Stimulated activated CD4-positive, alpha-beta T cell treated with anti-CD3 and anti-CD28 coated beads, Interleukin-12 subunit alpha, Interleukin-12 subunit beta, amount 100 ng/mL, for 4 hours (primary cell): Measurements from ENCODE around the gene METTL26.

Experiments
- DNase-seq: peaks from one replicate; pipeline ENCODE4 v3.0.0-alpha.2; 2020

The METTL26 gene

DNA sequence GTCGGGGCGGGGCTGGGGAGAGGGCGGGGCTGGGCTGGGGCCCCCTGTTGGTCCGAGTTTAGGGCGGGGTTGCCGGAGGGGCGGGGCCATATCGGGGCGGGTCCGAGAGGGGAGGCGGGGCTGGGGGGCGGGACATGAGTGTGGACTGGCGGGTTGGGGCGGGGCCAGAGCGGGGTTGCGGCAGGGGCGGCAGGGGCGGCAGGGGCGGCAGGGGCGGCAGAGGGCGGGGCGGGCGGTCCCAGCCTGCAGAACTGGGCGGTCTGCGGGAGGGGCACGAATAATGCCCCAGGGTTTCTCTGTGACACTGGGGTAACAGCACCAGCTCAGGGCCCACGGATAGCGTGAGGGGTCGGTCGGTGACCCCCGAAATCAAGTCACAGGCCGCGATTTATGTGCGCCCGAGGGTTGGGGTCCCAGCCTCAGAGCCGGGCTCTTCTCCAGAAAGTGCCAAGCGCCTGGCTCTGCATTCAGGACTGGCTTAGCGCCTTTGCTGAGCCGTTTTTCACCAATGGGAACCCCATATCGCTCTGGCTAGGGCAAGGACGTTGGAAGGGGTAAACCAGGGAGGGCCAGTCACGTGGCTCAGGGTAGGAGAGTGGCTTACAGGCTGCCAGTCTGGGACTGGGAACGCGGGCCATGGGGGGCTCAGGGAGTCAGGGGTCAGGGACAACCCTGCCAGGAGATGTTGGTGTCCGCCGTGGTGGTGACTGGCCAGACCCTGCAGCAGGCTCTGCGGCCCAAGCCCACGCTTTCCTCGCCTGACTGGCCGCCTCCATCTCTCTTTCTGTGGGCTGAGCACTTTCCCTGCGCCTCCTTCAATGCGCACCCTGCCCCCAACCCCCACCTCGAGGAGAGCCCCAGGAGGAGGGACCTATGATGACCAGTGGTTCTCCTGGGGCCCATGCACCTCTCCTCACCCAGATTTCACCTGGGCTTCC lies 1.2 kb upstream of the METTL26 start:
- DNase-seq, result peak; percentile 92

- no peak for DNase-seq
These were observed 416 bp downstream of the METTL26 start for GRCh38 chr16:635573-636205.

DNA sequence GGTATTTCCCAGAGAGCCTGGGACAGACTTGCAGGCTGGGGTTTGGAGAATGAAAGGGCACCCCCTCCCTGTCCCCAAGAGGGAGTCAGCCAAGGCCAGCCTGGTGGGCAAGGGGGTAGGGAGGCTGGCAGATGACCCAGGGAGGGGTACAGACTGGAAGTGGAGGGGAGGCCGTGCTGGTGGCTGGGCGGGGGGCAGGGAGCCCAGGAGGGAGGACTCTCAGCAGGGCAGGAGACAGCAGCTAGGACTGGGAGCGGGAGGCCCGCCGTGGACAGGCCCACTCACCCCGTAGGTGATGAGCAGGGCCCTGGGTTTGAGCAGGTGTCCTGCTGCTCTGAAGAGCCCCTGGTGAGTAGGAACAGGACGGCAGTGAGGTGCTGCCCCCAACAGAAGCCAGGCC lies 1.1 kb downstream of the METTL26 start:
- no peak for DNase-seq

DNA sequence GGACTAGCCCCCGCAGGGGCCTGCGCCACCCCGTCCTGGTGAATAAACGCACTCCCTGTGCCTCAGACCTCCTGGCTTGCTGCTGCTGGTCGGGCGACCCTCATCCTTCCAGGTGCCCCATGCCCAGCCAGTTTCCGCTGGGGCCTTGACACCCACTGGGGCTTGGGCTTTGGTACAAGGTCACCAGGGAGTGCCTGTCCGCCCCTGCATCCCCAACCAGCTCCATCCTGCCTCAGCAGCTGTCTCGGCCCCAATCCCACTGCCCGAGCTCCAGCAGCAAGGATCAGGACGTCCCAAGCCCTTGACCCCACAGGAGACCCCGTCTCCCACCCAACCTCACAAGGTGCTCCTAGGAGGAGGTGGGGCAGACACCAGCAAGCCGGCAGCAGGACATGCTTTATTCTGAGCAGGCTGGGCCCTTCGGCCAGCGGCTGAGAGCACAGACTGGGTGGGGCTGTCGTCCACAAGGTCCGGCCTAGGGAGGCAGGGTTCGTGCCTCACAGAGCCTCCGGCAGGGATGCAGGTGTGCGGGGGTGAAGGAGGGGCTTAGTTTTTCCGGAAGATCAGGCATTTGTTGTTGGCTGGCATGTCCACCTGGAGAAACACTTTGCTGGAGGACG lies 1.9 kb downstream of the METTL26 start:
- no peak for DNase-seq

DNA sequence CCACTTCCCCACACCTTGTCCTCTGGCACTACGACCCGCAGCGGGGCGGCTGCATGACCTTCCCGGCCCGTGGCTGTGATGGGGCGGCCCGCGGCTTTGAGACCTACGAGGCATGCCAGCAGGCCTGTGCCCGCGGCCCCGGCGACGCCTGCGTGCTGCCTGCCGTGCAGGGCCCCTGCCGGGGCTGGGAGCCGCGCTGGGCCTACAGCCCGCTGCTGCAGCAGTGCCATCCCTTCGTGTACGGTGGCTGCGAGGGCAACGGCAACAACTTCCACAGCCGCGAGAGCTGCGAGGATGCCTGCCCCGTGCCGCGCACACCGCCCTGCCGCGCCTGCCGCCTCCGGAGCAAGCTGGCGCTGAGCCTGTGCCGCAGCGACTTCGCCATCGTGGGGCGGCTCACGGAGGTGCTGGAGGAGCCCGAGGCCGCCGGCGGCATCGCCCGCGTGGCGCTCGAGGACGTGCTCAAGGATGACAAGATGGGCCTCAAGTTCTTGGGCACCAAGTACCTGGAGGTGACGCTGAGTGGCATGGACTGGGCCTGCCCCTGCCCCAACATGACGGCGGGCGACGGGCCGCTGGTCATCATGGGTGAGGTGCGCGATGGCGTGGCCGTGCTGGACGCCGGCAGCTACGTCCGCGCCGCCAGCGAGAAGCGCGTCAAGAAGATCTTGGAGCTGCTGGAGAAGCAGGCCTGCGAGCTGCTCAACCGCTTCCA lies 2.6 kb downstream of the METTL26 start:
- no peak for DNase-seq

- no peak for DNase-seq
These were observed 3.4 kb downstream of the METTL26 start for GRCh38 chr16:632486-633335.

GRCh38 chr16:631808-632358 lies 4.2 kb downstream of the METTL26 start:
- DNase-seq, result no peak

- no peak for DNase-seq
These were observed 5.2 kb downstream of the METTL26 start, which contains the start of gene WFIKKN1 for GRCh38 chr16:630815-631405. WFIKKN1 (plus strand) TSS chr16:630985; CDS start chr16:631254, 269 bp downstream.

- DNase-seq, result no peak
These were observed 5.8 kb downstream of the METTL26 start for GRCh38 chr16:630249-630814.

- no peak for DNase-seq
These were observed 6.3 kb downstream of the METTL26 start for GRCh38 chr16:629833-630248.

DNA sequence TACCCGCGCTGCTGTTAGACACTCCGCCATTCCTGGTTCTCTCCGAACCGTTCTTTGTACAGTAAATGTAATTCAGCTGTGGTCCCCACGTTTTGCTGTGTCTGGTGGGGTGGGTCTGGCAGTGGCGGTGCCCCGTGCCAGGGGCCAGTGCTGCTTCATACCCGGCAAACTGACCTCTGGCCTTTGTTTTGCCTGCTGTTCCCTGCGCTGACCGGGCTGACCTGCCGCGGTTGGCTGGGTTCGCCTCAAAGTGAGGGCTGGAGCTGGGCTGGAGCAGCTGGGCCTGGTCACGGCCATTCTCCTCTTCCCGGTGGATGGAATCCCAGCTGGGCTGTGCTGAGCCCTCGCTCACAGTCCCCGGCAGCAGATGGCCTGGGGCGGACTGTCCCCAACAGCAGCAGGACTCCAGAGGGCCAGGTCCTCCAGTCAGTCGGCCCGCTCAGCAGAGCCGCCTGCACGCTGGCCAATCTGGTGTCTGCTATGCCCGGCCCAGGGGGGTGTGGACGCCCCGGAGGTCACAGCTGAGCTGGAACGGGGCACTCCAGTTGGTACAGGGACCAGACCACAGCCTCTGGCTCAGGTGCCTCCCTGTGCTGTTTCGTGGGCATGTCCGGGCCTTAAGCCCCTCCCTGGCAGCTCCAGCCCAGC lies 6.8 kb downstream of the METTL26 start:
- no peak for DNase-seq

DNA sequence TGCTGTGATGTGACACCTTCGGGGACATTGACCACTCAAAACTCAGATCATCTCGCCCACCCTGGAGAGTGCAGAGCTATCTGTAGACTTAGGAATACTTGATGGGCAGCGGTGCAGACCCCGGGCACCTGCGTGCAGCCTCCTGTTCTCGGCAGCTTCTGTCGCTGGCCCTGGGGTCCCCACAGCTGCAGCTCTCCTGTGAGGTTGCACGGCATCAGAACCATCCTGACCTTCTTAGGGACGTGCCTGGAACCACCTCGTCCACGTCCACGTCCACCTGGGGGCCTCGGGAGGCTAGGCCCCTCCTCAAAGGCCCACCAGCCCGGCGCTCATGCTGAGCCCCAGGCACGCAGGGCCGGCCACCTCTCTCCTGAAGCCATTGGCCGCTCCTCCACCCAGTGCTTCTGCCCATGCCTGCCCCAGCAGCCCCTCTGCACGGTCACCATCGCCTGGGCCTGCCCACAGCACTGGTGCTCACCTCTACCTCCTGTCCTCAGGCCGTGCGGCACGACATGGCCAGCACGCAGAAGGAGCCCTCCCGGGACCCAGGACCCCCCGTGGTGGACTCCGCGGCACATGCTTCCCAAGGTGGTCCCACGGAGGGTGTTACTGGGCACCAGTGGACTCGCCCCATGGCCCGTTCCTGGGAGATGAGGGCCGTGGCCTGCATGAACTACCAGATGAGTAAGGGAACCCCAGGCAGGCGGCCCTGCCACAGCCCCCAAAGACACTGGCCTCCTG lies 7.6 kb downstream of the METTL26 start:
- no peak for DNase-seq

GRCh38 chr16:627454-628239 lies 8.5 kb downstream of the METTL26 start:
- DNase-seq, result no peak

DNA sequence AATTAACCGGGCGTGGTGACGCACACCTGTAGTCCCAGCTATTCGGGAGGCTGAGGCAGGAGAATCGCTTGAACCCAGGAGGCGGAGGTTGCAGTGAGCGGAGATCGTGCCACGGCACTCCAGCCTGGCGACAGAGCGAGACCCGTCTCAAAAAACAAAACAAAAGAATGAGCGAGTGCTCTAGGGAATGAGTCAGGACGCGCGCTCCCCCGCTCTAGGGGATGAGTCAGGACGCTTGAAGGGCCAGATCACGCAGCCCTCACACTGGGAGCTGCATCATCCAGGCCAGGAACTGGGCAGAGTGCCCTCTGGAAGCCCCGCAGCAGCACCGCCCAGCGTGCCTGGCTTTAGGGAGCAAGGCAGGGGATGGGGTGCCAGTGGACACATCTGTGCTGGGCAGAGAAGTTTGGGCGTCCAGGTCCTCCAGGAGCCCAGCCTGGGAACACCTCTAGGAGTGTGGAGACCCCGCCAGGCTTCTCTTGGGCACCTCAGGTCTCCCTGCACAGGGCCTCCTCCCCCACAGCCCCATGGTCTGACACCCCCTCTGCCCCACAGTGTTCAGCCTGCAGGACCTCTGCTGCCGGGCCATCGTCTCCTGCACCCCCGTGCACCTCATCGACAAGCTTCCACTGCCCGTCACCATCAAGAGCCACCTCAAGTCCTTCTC lies 9.2 kb downstream of the METTL26 start:
- no peak for DNase-seq

- DNase-seq, result no peak
These were observed 9.9 kb downstream of the METTL26 start for GRCh38 chr16:625977-626765.

DNA sequence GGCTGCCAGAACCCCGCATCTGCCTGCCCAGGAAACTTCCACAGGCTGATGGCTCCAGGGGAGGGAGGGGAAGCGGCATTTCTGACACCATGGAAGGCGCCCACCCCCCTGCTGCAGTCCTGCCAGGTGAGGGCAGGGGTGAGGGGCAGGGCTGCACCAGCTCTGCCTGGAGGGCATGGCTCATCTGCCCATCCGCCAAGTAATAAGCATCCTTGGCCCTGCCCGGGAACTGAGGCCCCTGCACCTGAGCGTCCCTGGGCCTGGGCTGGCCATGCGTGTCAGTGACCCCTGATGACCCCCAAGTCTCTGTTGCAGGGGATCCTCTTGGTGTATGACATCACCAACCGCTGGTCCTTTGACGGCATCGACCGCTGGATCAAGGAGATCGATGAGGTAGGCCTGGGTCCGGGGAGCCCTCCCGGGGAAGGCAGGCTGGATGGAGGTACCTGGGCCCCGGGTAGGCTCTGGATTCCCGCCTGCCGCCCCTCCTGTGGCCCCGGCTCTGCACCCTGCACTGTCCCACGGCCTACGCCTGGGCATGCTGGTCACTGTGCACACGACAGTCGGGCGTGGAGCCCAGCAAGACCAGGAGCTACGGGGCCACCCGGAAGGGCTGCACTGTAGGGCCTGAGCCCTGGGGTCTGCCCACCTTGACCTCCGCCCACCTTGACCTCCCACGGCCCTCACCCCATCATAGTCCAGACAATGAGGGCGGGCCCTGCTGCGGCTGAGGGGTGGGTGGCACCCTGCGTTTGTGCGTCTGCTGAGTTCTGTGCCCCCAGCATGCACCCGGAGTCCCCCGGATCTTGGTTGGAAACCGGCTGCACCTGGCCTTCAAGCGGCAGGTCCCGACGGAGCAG lies 10.8 kb downstream of the METTL26 start:
- no peak for DNase-seq
